ENCODE results near the gene IGFBP4.

DNA sequence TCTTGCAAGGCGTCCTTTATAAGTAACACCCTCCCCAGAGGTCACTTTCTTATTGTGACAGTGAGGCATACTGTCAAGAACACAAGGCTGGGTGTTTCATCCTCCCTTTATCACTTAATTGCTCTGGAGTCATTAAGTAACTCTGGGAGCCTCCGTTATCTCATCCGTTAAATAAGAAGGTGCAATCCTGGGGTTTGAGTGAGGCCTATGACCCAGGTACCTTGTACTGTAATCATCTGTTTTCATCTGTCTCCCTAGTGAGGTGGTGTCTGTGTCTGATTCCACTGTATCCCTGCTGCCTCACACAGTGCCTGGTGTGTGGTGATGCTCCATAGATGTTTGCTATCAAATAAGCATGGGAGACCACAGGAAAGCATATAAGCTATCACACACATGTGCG lies 40.4 kb downstream of the IGFBP4 start:
- TF ChIP-seq, protein P1, sequence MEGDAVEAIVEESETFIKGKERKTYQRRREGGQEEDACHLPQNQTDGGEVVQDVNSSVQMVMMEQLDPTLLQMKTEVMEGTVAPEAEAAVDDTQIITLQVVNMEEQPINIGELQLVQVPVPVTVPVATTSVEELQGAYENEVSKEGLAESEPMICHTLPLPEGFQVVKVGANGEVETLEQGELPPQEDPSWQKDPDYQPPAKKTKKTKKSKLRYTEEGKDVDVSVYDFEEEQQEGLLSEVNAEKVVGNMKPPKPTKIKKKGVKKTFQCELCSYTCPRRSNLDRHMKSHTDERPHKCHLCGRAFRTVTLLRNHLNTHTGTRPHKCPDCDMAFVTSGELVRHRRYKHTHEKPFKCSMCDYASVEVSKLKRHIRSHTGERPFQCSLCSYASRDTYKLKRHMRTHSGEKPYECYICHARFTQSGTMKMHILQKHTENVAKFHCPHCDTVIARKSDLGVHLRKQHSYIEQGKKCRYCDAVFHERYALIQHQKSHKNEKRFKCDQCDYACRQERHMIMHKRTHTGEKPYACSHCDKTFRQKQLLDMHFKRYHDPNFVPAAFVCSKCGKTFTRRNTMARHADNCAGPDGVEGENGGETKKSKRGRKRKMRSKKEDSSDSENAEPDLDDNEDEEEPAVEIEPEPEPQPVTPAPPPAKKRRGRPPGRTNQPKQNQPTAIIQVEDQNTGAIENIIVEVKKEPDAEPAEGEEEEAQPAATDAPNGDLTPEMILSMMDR (IDR thresholded peaks at IDR 0.05): no peak
- TF ChIP-seq POLR2A (IDR thresholded peaks at IDR 0.05) (no peak), EP300 (IDR thresholded peaks at IDR 0.05) (no peak)

All from tibial nerve (tissue), 4 donors.